Measurements from ENCODE around the gene GSN. TPM values are rescaled to one million over a fixed set of nuclear protein-coding genes. Genes with fewer than 3 reads are reported as not detected.

The GSN gene
- polyA plus RNA-seq, 6 donors from 2014 or later, result 3.3 to 13.5 (median 8.0) TPM

DNA sequence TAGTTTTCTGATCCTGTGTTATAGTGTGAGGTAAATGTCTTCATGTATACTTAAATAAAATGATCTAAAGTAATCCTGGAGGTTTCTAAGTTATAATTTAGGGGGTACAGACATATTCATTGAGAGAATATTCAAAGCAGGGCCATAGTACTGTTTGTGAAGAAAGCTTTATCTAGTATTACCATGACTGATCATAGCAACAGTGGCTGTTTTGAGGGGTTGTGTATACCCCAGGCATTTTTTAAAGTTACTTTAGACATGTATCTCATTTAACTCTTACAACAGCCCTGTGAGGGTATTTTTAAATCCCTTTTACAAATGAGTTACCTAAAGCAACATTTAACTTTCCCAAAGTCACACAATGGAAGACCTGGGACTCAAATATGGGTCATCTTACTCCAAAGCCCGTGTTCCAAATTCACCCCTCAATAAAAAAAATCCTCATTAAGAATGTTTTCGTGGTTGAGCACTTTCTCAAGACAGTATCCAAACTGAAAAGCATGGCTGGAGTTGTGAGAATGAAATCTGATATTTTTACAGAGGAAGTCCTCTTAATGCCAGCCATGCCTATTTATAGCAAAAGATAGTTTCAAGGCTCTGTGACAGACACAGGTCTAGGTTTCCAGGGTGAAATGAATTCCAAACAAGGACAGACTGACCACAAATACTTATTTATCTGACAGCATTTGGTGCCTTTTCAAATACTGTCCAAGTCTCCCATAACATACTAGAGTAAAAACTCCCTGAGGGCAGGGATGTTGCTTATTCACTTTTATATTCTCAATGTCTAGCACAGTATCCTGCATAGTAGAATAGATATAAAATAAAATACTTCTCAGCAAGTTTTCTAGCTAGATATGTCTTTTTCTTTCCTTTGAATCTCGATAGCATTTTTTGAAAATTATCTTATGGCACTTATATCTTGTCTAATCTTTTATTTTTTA is 91.7 kb downstream of the GSN start:
- peak overlapping the region in 3 of 6 donors; percentile 28 to 88 (median 35) for H3K27ac Mint-ChIP-seq

DNA sequence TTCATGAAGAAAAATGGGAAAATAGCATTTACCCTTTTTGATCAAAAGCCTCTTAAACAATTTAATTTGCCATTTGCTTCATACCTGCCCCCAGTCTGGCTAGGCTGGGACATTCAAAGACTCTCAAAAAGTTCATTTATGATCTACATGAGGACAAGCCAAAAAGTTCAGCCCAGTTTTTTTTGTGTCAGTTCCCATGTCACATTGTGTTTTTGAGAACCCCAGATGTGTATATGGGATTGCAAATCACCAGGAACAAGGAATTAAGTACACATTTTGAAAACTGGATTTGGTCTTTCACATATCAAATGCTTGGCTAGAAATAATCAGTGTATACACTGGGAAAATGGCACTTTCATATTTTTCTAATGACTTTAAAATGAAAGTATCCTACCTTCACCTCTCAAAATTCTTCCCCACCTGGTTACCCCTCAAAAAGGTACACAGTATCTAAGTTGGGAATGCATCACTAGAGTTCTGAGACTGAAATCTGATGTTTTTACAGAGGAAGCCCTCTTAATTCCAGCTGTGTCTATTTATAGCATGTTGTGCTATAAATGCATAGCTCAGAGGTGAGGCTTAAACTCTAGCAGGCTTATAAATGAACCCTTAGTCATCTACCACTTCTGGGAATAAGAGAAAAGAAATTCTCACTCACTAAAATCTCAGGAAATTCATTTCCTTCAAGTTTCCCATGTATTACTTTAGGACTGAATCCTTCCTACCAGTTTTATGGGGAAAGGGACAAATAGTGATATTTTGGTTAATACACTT is 92.8 kb downstream of the GSN start:
- H3K4me1 Mint-ChIP-seq, result peaks cover 9 to 13% (median 13%) of the 10 kb centered on the region in 3 donors
- H3K27ac Mint-ChIP-seq, result no peak overlapping the region
- no peaks in the 10 kb centered on the region for H3K27me3 Mint-ChIP-seq
- H3K36me3 Mint-ChIP-seq, result no peaks in the 10 kb centered on the region
- H3K4me3 Mint-ChIP-seq, result no peak overlapping the region
- no peak for DNase-seq
- ATAC-seq (ENCODE audit: low read depth in 2 of 2), result no peak
- H3K9me3 Mint-ChIP-seq, result no peaks in the 10 kb centered on the region

More for the DNA sequence above, 91.7 kb downstream of the GSN start:
- Mint-ChIP-seq H3K9me3 (no peaks in the 10 kb centered on the region), H3K36me3 (no peaks in the 10 kb centered on the region), H3K4me1 (peaks cover 9 to 13% (median 13%) of the 10 kb centered on the region in 3 donors), H3K4me3 (no peak overlapping the region), H3K27me3 (no peaks in the 10 kb centered on the region)
- ATAC-seq (ENCODE audit: low read depth in 2 of 2), result no peak
- DNase-seq, result no peak

DNA sequence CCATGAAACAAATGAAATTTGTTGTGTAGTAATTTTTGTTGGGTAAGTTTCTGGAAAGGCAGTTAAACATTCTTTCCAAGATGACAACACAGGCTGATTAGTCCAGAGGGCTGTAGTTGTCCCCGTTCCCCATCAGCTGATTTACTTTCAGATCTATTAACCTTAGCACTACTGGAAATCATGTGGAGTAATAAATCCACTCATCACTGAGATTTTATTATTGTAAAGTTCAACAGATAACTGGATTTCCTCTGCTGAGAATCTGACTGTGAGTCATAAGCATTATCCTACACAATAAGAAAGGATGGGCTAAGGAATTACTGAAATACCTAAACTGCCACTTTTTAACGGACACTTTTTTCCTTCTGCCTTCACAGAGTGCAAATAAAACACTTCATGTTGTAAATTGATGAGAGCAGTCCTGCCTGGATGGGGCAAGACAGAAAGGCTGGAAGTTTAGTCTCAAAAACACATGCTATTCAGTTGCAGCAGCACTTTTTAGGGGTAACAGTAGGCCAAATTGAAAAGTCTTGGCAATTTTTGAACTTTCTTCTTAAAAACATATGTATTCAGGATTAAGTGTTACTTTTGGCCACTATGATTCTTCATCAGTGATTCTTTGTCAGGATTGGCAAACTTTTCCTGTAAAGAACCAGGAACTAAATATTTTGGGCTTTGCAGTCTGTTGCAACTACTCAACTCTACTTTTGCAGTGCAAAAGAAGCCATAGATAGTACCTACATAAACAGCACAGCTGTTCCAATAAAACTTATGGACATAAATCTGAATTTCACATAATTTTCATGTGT is 95.1 kb downstream of the GSN start:
- ATAC-seq (ENCODE audit: low read depth in 2 of 2) (no peak), DNase-seq (no peak)
- peaks cover 10 to 13% (median 10%) of the 10 kb centered on the region in 3 donors for H3K4me1 Mint-ChIP-seq
- H3K36me3 Mint-ChIP-seq, result no peaks in the 10 kb centered on the region
- no peaks in the 10 kb centered on the region for H3K9me3 Mint-ChIP-seq
- H3K27me3 Mint-ChIP-seq, result no peaks in the 10 kb centered on the region
- no peak overlapping the region for H3K27ac Mint-ChIP-seq
- H3K4me3 Mint-ChIP-seq, result no peak overlapping the region

DNA sequence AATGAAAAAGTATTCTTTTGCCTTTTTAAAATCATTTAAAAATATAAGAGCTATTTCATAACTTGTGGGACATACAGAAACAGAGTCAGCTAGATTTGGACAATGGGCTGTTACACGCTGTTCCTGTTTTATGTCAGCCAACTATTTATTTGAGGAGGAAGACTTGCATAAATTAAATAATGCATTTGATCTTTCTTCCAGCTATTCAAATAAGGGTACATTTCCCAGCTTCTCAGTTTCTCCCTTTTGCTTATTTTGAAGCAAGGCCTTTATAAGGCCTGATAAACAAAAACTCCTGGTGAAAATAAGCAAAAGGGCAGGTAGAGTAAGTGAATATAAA is 95.6 kb downstream of the GSN start:
- Mint-ChIP-seq H3K4me1 (peaks cover 6 to 10% (median 7%) of the 10 kb centered on the region in 3 donors), H3K27me3 (no peaks in the 10 kb centered on the region), H3K27ac (no peak overlapping the region), H3K9me3 (no peaks in the 10 kb centered on the region), H3K36me3 (no peaks in the 10 kb centered on the region), H3K4me3 (no peak overlapping the region)
- no peak for ATAC-seq (ENCODE audit: low read depth in 2 of 2)
- no peak for DNase-seq

DNA sequence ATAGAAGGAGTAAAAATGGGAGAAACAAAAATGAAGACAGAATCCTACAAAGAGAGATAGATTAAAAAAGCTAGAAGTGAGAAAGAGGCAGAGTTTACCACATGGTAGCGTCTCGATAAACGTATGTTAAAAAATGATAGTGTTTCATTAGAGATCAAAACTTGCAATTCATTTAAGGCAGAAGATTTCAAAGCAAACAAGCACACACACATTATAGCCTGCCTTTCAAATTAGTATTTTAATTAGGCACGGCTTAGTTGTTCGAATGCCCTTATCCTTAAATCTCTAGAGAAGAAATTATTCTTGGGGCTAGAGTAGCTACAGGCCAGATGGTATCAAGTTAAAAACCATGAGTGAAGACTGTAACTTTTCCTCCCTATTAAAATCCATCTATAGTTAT is 96.1 kb downstream of the GSN start:
- ATAC-seq (ENCODE audit: low read depth in 2 of 2), result no peak
- Mint-ChIP-seq H3K36me3 (no peaks in the 10 kb centered on the region), H3K9me3 (no peaks in the 10 kb centered on the region), H3K4me1 (peaks cover 5 to 9% (median 7%) of the 10 kb centered on the region in 3 donors), H3K27me3 (no peaks in the 10 kb centered on the region), H3K4me3 (no peak overlapping the region), H3K27ac (peak overlapping the region in 1 of 6 donors; percentile 90)
- DNase-seq, result no peak

DNA sequence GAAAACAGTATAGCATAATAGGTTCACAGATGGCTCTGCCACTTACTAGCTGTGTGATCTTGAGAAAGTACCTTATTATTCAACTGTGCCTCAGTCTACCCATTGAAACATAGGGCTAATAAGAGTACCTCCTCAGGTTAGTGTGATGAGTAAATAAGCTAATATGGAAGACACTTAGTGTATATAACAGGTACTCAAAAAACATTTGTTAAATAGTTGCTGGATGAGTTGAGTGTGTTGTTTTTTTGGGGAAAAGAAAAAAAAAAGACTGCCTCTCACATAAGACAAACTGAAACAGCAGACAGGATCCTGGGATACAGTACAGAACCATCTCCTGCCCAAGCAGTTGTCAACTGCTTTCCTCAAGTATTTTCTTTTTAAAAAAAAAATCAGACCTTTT is 96.9 kb downstream of the GSN start:
- H3K4me3 Mint-ChIP-seq, result no peak overlapping the region
- H3K27ac Mint-ChIP-seq, result no peak overlapping the region

DNA sequence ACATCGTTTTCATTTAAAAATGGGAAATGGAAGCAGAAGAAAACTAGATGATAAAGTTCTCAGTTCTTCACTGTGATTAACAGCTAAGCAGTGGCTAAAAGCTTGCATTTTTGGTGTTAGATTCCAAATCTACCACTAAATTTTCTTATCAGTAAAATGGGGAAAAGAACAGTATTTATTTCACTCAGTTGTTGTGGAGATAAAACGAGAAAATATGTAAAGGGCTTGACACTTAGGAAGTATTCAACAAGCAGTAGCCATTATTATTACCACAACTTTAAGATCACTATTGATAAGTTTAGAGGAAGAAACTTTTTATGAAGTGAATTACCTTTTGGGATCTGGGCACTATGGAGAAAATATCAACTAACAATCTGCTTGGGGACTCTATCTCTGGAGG is 97.6 kb downstream of the GSN start:
- Mint-ChIP-seq H3K27me3 (no peaks in the 10 kb centered on the region), H3K4me1 (peaks cover 8 to 19% (median 16%) of the 10 kb centered on the region in 3 donors), H3K9me3 (peaks cover 0 to 4% (median 0%) of the 10 kb centered on the region in 7 donors), H3K36me3 (peaks cover 0 to 6% of the 10 kb centered on the region in 2 donors), H3K4me3 (peak overlapping the region in 1 of 8 donors; percentile 16), H3K27ac (no peak overlapping the region)
- DNase-seq (no peak), ATAC-seq (ENCODE audit: low read depth in 2 of 2) (no peak)

More for the DNA sequence above, 96.9 kb downstream of the GSN start:
- H3K36me3 Mint-ChIP-seq, result no peaks in the 10 kb centered on the region
- no peak for DNase-seq
- H3K9me3 Mint-ChIP-seq, result no peaks in the 10 kb centered on the region
- H3K27me3 Mint-ChIP-seq, result no peaks in the 10 kb centered on the region
- peaks cover 4 to 15% (median 11%) of the 10 kb centered on the region in 3 donors for H3K4me1 Mint-ChIP-seq
- ATAC-seq (ENCODE audit: low read depth in 2 of 2), result no peak

DNA sequence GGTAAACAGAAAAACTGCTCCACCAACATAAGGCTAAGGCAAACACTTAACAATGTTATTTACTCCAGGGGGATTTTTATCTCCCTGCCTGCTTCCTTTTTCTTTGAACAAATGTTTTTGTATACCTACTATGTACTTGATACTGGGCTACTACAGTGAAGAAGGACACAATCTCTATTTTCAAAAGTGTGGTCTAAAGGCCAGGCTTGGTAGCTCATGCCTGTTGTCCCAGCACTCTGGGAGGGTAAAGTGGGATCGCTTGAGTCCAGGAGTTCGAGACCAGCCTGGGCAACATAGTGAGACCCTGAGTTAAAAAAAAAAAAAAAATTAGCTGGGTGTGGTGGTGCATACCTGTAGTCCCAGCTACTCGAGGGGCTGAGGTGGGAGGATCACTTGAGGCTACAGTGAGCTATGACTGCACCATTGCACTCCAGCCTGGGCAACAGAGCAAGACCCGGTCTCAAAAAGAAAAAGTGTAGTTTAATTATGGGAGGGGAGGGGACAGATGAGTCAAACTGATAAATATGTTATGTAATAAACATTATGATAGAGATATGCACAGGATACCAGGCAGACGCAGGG is 98.7 kb downstream of the GSN start:
- peak overlapping the region in 2 of 8 donors; percentile 10 to 70 for H3K4me3 Mint-ChIP-seq
- DNase-seq (no peak), ATAC-seq (ENCODE audit: low read depth in 2 of 2) (no peak)
- no peak overlapping the region for H3K27ac Mint-ChIP-seq
- H3K36me3 Mint-ChIP-seq, result peaks cover 0 to 8% of the 10 kb centered on the region in 2 donors
- H3K27me3 Mint-ChIP-seq, result no peaks in the 10 kb centered on the region
- peaks cover 10 to 26% (median 22%) of the 10 kb centered on the region in 3 donors for H3K4me1 Mint-ChIP-seq
- peaks cover 0 to 5% (median 0%) of the 10 kb centered on the region in 7 donors for H3K9me3 Mint-ChIP-seq

DNA sequence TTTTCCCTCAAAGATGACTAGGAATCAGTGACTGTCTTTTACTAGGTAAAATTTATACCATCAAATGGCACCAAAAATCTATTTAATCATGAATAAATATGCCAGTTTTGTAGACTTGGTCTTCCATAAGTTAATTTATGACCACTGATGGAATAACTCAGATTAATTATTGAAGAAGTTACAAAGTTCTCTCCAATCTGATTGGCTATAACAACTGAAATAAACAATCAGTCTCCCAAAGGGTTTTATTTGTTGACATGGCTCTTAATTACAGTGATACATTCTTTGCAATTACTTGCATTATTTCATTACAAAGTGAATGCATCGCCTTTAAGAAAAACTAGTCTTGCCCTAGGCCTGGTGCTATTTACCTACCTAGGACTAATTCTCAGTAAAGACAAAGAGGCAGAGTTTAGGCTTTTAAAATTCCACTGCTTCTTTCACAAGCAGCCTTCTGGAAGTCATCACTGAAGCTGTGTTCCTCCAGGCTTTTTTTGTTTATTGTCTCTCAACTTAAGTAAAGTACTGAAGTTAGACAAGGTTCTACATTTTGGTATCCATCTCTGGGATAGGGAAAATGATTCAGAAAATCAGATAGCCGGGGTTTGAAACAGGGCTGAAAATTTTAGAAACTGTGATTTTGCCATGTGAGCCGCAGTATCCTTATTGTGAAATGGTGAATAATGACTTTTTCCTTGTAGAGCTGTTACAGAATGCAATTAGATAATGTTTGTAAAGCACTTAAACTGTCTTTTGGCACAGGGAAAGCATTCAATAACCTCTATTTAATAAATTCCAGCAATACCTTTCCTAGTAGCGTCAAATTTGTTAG is 99.6 kb downstream of the GSN start:
- ATAC-seq (ENCODE audit: low read depth in 2 of 2), result no peak
- peaks cover 0 to 5% (median 0%) of the 10 kb centered on the region in 7 donors for H3K9me3 Mint-ChIP-seq
- H3K36me3 Mint-ChIP-seq, result peaks cover 0 to 8% of the 10 kb centered on the region in 2 donors
- H3K27me3 Mint-ChIP-seq, result no peaks in the 10 kb centered on the region
- H3K27ac Mint-ChIP-seq, result no peak overlapping the region
- peak overlapping the region in 6 of 8 donors; percentile 83 to 98 (median 94) for H3K4me3 Mint-ChIP-seq
- DNase-seq, result no peak
- peaks cover 18 to 26% (median 22%) of the 10 kb centered on the region in 3 donors for H3K4me1 Mint-ChIP-seq

DNA sequence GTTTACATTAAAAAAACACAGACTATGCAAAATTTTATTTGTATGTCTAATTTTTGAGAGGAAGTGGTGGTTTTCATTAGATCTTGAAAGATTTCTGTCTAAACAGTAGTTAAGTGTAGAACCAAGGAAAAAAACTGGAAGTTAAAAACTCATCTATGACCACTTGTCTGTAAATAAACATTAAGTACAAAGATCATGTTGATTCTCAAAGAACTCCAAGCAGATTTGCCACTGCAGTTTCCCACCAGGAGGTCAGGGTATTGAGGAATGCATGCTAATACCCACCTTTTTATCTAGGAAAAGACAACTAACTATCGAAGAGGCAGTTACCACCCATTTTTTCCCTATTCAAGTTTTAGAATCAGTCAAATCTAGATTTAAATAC is 100.2 kb downstream of the GSN start:
- Mint-ChIP-seq H3K27ac (peak overlapping the region in 2 of 6 donors; percentile 24 to 59), H3K36me3 (peaks cover 0 to 8% of the 10 kb centered on the region in 2 donors), H3K9me3 (peaks cover 0 to 5% (median 0%) of the 10 kb centered on the region in 7 donors), H3K27me3 (no peaks in the 10 kb centered on the region), H3K4me1 (peaks cover 18 to 26% (median 22%) of the 10 kb centered on the region in 3 donors), H3K4me3 (peak overlapping the region in 6 of 8 donors; percentile 83 to 98 (median 94))
- DNase-seq (no peak), ATAC-seq (ENCODE audit: low read depth in 2 of 2) (no peak)

DNA sequence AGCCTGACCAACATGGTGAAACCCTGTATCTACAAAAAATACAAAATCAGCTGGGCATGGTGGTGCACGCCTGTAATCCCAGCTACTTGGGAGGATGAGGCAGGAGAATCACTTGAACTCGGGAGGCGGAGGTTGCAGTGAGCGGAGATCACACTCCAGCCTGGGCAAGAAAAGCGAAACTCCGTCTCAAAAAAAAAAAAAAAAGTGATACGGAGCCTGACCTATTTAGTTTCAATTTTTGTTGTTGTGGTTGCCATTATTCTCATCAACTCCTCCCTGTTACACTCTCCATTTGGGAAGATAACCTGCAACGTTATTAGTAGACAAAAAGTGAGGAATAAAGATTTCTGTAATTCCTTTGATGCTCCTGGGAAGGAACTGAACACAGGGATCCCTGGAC is 100.8 kb downstream of the GSN start:
- ATAC-seq (ENCODE audit: low read depth in 2 of 2), result no peak
- Mint-ChIP-seq H3K9me3 (peaks cover 0 to 5% (median 0%) of the 10 kb centered on the region in 7 donors), H3K27ac (peak overlapping the region in 4 of 6 donors; percentile 47 to 78 (median 58)), H3K36me3 (peaks cover 0 to 8% of the 10 kb centered on the region in 2 donors), H3K4me1 (peaks cover 18 to 26% (median 22%) of the 10 kb centered on the region in 3 donors), H3K4me3 (peak overlapping the region; percentile 83 to 98 (median 95)), H3K27me3 (no peaks in the 10 kb centered on the region)
- peak; percentile 17 for DNase-seq

All from naive B cell (primary cell).